Uterus (tissue), 2 donors: ENCODE data around the gene ACTBL2.

Source experiments
- CTCF ChIP-seq, 4 experiments: fragments of 200-600 bp in 2 of 4; fragments of 450-650 bp in 2 of 4; sonication (generic) in 2 of 4; IDR thresholded peaks; one replicate each; pipeline ENCODE4 v1.5.1; 2016 to 2019; ENCODE audit warnings: antibody characterized with exemption in 4 of 4, mild to moderate bottlenecking in 2 of 4, moderate library complexity in 1 of 4
- POLR2A ChIP-seq, 2 donors: fragments of 450-650 bp; IDR thresholded peaks; one replicate each; pipeline ENCODE4 v1.6.1; 2016; ENCODE audit warnings: antibody characterized with exemption in 2 of 2, mild to moderate bottlenecking in 1 of 2, moderate library complexity in 1 of 2

- TF ChIP-seq CTCF (IDR thresholded peaks at IDR 0.05) = no peak
- TF ChIP-seq POLR2A (IDR thresholded peaks at IDR 0.05) = no peak
Measured at GRCh38 chr5:57439601-57440000, 43.0 kb downstream of the ACTBL2 start.
